HG03097 (cell line): ENCODE results near the gene RUNX2.

ENCODE experiments used
- ATAC-seq: cut with Tn5 transposase; IDR thresholded peaks from one replicate; pipeline ENCODE4 v1.9.1; 2021; ENCODE audit not compliant: unreplicated experiment, low FRiP score

Gene RUNX2

DNA sequence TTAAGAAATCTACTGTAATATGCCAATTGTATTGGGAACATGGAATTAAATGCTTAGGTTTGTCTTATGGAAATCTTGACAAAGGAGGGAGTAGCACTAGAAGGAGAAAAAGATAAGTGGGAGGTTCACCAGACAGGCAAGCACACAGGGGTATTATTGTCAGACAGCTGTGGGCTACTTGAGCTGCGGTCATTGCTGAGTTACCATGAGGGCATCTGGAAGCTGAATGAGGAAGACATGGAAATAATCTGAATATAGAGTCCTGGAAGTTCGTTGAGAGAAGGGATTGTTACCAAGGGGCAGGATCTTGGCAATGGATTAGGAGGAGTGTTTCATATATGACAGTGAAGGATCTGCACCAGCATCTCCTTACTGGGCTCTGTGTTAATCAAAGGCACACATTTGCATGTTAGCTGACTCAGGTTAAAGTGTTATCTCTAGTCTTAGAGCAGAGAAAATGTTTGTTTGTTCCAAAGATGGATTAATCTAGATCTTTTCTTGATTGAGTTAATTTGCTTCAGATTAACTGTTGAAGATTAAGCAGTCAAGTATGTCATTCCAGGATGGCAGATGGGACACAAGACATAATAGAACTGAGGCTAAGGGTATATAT, 102.6 kb downstream of the RUNX2 start:
- no peak for ATAC-seq

DNA sequence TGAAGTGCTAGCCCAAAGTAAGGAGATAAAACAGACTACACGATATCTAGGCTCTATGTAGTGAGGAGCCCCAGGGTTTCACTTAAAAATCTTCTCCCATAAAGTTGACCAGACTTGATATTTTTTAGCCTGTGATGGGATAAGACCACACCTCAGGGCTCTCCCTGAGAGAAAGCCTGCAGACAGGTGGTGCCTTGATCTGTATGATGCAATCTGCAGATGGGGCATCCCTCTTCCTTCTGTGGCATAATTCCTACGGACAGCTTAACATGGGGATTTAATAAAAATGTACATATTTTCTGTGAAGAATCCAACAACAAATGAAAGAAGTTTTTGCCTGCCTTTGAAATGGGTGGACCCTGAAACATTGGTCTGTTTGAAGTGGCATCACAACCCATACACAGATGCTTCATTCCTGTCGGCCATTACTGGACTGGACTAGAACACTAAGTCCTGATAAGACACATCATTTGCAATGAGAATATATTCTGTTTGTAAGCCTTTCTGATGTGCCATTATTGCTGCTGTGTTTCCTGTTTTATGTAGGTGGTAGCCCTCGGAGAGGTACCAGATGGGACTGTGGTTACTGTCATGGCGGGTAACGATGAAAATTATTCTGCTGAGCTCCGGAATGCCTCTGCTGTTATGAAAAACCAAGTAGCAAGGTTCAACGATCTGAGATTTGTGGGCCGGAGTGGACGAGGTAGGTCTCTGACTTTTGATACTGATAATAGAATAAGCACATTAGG, 103.4 kb downstream of the RUNX2 start:
- ATAC-seq: no peak

DNA sequence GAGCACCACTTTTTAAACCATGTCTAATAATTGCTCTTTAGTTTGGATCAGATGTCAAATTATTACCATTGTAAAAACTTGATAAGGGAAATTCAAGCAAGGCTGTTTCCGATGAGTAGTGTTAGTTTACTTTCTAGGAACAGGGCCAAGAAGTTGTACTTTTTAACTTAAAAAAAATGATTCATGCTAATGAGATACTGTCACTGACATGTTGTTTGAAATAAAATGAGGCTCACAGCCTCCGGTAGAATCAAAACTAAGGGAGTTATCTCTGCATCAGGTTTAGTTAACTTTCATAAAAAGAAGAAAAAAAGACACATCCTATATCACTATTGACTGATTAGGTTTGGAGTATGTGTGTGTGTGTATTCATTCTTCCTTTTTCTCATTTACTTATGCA, 104.8 kb downstream of the RUNX2 start:
- no peak for ATAC-seq

DNA sequence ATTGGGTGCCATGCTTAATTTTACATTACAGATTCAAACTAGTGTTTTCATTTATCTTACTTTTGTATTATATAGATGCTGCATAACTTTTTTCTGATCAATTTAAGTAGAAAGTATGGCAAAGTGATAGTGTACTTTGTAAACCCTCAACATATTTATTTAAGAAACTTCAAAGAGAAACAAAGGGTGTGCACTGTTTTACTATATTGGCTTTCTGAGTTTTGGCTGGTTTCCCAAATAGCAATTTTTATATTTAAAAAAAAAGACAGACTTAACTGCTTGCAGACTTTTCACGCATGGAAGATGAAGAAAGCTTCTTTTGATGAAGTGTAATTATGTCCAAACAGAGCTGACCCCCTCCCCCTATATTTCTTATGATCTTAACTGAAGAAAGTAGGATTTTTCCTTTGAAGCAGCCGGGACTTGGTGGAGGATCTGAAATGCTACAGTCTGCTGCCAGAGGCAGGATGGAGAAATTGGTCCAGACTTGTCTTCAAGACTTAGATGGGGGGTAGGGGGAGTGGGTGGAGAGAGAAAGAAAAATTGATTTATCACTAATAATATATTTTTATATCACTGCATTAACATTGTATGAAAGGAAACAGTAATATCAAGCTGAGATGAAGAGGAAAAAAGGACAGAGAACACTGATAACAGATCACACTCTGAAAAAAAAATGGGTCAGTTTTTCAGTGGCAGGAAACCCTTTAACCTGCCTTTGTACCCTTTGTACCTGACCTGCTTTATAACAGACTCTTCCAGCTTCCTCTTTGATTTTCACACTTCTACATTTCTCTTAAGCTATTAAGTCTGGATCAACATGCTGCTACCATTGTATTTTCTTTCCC, 105.6 kb downstream of the RUNX2 start:
- ATAC-seq: no peak

DNA sequence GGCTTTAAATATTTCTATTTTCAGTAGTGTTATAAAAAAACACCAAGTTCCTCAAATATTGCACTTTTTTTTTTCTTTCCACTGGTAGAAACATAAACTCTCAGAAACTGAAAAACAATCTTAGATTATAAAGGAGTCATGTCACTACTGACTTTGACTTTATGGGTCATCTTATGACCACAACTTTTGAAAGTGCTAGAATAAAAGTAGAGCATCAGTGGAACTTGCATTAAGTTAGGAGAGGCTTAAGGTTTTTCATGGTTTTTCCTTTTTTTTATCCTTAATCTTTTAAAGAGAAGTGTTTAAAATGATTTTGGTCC, 106.2 kb downstream of the RUNX2 start:
- no peak for ATAC-seq

DNA sequence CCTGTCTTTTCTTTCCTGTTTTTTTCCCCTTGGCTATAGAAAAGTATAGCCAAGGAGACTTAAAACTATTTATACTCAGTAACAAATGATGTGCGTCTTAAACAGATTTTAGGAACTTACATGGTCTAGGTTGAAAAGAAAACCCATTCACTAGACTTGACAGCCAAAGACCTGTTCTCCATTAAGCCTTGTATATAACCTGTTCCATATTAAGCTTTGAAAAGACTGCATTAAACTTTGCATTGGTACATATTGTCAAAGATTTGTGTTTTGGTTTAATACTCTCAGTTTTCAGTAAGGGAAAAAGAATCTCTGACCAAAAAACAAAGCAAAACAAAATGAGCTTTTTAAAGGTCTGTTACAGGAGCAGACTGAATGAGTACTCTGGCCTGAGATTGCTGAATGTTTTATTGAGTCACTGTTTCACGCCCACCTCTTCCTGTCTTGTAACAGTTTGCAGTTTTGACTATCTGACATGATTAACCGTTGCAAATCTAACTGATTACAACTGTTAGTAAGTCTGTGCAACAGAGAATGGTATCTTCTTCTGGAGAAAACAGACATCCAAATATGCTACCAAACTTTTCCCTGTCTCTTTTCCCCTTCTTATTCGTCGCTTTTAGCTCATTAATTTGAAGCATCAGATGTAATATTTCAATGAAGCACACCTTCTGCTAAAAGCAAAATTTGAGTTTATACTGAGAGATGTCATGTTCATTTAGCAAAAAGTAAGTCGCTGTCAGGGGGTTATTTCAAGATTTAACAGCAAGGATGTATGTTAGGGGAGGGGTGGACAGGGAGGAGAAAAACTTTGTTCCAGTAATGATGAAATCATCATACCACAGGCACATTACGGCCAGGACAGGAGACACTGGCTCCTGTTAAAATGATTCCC, 108.7 kb downstream of the RUNX2 start:
- ATAC-seq: no peak

DNA sequence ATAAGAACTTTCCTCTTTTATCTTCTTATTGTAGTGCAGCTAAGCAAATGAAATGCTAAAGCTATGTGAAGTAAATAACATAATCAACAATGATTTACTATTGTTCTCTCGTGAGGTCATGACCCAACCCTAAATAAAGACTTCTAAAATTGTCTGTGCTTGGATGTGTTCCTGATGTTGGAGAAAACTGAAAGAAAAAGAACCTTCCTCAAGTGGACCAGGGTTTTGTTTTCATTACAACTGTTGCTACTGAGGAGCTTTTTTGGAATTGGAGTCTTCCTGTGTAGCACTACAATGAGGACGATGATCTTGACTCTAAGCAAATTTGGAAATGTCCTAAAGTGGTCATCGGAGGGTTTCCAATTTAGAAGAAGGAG, 109.3 kb downstream of the RUNX2 start:
- ATAC-seq: no peak

DNA sequence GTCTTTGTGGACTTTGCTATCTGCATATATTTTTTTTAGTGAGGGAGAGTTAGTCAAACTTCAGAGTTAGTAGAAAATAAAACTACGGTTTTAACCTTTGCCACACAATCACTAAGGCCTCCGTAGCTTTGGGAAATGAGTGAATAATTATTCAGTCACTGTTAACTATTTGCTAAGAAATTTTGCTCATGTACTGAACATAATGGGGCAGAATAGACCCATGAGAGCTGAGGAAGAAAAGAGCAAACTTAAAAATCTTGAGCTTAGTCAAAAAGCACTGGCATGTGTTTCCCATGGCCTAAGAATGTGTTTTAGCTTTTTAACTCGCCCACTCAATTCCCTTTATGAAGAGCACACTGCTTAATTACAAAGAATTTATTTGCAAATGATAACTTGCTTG, 110.0 kb downstream of the RUNX2 start:
- no peak for ATAC-seq

DNA sequence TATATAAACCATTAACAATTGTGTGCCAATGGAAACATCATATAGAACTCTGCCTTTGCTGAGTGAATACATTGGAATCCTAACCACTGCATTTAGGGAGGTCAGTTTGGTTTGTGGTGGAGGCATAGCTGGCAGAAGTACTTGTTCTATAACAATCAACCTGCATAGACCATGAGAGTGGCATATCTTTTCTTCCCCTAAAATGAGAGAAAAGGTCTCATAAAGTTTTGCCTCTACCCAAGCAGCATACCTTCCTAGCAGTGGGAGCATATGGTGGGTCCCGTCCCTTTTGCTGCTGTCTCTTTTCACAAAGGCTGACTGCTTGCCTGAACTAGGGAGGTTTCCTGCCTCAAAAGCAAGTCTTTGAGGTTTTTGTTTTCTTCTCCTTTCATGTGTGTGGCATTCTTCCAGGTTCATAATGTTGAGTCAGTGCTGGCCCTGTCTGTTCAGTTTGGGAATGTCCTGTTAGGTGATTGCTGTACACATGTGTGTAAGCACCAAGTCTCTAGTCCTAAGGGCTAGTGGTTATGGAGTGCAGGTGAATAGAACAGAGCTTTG, 110.8 kb downstream of the RUNX2 start:
- no peak for ATAC-seq

DNA sequence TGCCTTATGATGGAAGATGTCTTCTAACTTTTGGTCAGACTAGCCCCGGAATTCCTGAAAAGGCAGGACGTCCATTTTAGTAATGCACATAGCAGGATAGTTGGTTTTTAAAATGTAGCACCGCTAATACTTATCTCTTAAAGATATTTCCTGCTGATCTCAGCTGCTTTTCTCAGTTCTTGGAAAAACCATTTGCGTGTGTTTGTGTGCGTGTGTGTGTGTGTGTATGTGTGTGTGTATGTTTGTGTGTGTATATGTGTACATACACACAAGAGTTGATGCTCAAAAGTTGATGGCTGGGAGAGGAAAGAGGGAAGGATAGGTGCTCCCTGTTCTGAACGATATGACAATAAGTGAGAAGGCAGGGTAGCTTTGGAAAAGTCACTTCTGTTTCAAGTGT, 111.3 kb downstream of the RUNX2 start:
- ATAC-seq: no peak

DNA sequence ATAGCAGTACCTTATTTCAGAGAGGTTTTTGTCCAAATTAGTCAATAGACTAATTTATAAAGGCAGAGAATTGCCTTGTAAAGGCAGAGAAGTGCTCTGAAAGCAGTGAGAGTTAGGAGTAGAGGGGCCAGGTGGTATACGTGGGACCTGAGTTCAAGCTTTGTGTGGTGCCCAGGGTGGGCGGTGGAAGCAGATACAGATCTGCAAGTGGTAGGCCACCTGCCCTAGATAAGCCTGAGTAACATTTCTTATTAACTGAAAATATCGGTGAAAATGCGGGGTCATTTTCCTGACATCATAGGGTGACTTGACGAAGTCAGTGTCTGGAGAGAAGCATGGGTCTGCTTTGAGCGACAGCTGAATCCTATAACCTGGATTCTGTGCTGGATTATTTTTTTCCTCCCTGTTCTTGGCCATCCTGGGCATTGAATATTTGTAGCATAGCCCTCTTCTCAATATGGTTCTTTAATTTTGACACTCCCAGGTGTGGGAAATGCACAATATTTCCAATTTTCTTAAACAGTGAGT, 111.8 kb downstream of the RUNX2 start:
- ATAC-seq: no peak

DNA sequence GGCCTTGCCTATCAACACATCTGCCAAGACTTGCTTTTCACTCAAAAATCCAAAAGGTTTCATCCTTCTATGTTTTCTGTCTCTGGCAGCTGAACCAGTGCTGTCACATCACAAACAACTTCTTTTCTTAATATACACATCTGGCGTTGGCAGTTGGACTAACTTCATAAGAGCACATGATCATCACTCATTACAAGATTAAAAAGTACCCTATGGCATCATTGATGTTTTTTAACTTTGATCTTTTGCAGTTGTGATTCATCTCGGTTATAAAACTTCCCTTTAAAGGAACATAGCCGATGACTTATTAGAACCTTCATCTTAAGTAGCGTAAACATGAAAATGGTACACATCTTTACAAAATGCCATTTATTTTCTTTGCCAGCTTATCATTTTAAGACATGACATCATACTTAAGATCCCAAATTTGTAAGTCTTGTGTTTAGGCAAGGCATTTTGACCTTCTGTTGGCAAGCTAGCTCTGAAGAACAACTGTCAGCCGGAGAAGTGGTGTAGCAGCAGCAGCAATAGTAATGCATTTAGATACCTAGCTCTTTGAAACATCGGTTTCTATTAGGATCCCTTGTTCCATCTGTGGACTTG, 113.8 kb downstream of the RUNX2 start:
- ATAC-seq: no peak

DNA sequence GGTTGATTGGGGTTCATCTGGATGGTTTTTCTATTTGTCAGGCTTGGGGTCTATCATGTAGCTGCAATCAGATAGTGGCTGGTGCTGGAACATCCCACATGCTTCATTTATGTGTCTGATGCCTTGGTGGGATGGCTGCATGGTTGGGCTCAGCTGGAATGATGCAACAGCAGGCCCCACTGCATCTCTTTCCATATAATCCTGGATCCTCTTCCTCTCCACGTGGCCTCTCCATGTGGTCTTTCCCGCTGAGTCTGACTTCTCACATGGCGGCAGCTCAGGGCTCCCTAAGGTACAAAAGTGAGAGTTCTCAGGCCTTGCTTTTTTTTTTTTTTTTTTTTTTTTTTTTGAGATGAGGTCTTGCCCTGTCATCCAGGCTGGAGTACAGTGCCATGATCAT, 114.6 kb downstream of the RUNX2 start:
- ATAC-seq: no peak

DNA sequence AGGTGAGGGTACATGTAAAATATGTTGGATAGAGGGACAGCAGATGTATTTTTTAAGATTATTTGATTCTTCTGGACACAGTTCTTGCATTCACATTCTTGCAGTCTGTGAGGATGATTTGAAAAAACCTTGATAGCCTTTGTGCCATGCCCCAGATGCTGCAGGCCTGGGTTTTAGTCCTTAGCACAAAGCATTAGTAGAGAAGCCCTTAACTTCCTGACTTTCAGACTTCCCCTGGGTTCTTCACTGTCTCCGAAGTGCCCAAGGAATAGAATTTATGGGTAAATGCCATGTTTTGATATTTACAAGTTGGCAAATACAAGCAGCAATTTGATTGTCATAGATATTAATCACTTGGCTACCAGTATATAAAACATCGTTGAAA, 117.2 kb downstream of the RUNX2 start:
- ATAC-seq: no peak

DNA sequence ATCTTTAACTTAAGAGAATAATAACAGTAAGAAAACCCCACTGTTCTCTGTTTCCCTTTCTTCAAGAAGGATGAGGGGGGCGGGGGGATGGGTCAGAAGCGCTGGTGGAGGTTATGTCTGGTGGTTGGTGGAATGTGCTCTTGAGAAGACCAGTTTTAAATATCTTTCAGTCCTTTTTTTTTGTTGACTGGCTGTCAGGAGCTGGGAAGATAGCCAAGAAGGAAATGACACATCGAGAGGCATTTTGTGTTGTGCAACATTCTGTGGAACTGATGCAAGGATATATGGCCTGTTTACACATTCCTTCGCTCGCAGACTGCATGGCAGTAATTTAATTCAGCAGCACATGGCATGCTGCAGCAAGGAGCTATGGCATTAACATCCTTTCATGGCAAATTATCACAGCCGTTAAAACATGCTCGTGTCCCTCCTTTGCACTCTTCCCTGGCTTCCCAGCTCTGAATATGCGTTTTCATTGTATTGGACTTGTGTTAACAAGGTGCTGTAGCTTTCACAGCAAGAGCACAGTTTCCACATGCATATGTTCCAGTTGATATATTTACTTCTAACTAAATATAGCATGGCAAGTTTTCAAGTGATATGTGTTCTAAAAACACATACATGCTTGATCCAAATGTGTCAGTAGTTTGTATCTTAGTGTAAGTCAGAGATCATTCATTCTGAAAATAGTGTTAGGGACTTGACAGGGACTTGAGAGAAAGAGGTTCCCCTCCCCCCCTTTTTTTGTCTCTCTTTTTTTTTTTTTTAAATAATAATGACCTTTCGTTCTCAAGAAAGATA, 117.8 kb downstream of the RUNX2 start:
- no peak for ATAC-seq

DNA sequence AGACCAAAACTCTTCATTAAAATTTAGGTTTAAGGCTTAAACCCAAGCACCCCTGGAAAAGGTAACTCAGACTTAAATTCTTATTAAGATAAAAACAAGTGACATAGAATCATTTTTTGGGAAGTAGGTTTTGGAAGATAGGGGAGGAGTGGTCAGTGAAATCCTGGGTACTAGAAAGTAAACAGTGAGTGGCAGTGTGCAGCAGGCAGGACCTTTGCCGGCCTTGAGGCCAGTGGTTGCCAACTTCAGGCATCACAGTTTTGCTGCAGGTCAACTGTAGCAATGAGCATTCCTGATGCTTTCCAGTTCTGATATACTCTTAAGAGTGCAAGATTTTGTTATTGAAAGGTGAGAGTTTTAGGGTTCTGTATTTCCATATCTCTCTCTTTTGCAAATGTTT, 118.9 kb downstream of the RUNX2 start:
- no peak for ATAC-seq

DNA sequence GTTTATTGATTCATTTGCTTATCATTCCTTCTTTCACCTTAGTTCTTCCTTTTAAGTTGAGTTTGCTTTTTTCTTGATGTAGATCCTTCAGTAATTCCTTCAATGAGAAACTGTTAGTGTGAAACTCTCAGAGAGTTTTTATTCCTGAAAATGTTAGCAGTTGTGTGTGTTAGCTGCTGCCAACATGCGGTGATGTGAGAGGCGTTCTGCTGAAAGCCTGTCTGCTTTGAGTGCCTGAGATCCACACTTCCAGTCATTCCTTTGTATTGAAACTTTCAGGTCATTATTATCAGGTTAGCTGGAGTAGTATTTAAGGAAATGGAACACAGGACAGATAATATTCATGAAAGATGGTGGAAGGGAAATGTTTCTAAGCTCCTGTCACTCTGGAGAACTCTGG, 119.6 kb downstream of the RUNX2 start:
- ATAC-seq: no peak

DNA sequence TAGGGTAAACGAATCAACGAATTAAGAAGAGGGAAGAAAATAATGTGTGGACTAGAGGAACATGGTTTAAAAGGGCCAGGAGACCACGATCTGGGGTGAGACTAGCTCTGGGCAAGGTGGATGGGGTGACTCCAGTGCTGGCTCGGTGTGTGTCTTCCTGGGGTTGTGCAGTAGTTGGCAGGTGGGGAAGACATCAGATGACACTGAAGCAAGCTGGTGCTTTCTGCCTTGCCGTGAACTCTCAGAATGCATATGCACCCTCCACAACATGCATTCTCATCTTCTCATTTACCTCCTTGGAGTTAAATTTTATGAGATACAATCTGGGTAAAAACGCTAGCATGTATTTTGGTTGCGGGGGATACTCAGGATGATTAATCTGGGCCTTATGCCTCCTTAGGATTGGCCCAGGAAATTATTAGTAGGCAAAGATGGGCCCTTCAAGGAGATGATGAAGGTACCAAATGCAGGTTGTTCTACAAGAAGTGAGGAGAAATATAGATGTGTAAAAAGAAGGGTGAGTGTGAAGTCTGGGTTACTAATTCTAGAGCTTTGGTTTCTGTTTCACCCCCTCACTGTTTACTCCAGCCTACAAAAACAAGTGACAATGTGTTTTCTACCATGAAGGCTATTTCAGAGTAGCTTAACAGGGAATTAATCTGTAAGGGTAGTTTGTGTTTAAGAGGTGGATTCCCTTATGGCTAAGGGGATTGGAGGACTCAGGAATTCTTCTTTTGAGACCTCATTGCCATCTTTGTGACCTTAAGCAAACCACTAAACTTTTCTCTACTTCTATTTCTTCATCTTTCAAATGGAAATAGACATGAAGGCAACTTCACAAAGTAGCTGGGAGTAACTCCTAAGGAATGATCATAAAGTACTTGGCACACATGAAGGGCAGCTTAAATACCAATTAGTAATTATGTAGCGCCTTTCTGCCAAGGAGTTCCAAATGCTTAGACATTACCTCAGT, 120.6 kb downstream of the RUNX2 start:
- ATAC-seq: no peak
